HTERT RPE-1 (cell line): ENCODE measurements around the gene UBE2C.
"Not testable (repeated sequence)": the region's sequence is repeated elsewhere in the genome, so short reads cannot be mapped to it uniquely, and the experiment has no call there.

Experiments used
- in situ Hi-C: fragments of 300-500 bp; cut with MboI; formaldehyde crosslinking; loops from 4 replicates; pipeline ENCODE4 v1.14.3; 2020; ENCODE audit warnings: low sequenced_read_pairs

UBE2C gene

GRCh38 chr20:45812157-45813005 lies at the start of gene UBE2C:
Gene UBE2C, plus strand, starts transcription at chr20:45812644. Its CDS starts 52 bp downstream, at chr20:45812696.
- in situ Hi-C loops: no loop called here

GRCh38 chr20:45764618-45765282 lies 47.7 kb upstream of the UBE2C start:
- in situ Hi-C loops: not testable (repeated sequence)

- in situ Hi-C loops: no loop called here
Observed at GRCh38 chr20:45765307-45765875, 47.1 kb upstream of the UBE2C start.

- in situ Hi-C loops: no loop called here
Observed at GRCh38 chr20:45765980-45766379, 46.5 kb upstream of the UBE2C start.

- in situ Hi-C loops: no loop called here
Observed at GRCh38 chr20:45768479-45768878, 44.0 kb upstream of the UBE2C start.

GRCh38 chr20:45771182-45771759 lies 41.2 kb upstream of the UBE2C start:
- in situ Hi-C loops: no loop called here

- in situ Hi-C loops: no loop called here
Observed at GRCh38 chr20:45772693-45773092, 39.8 kb upstream of the UBE2C start.

GRCh38 chr20:45774945-45775344 lies 37.5 kb upstream of the UBE2C start:
- in situ Hi-C loops: no loop called here

GRCh38 chr20:45775411-45775810 lies 37.0 kb upstream of the UBE2C start:
- in situ Hi-C loops: no loop called here

GRCh38 chr20:45776931-45777330 lies 35.5 kb upstream of the UBE2C start:
- in situ Hi-C loops: no loop called here

GRCh38 chr20:45779011-45779915 lies 33.2 kb upstream of the UBE2C start:
- in situ Hi-C loops: no loop called here

- in situ Hi-C loops: no loop called here
Observed at GRCh38 chr20:45780159-45780558, 32.3 kb upstream of the UBE2C start.

- in situ Hi-C loops: no loop called here
Observed at GRCh38 chr20:45781391-45781931, 31.0 kb upstream of the UBE2C start.

GRCh38 chr20:45782890-45783289 lies 29.6 kb upstream of the UBE2C start:
- in situ Hi-C loops: no loop called here

- in situ Hi-C loops: no loop called here
Observed at GRCh38 chr20:45783656-45784294, 28.7 kb upstream of the UBE2C start.

- in situ Hi-C loops: no loop called here
Observed at GRCh38 chr20:45788351-45788750, 24.1 kb upstream of the UBE2C start.

GRCh38 chr20:45792317-45793118 lies 19.9 kb upstream of the UBE2C start:
- in situ Hi-C loops: no loop called here

- in situ Hi-C loops: no loop called here
Observed at GRCh38 chr20:45796337-45797065, 15.9 kb upstream of the UBE2C start.
